GM21717 (cell line): ENCODE data around the gene PARG.
A peak's percentile ranks its signal among the peaks of the same experiment; 100 is the strongest.
"Not testable (repeated sequence)": the region's sequence is repeated elsewhere in the genome, so short reads cannot be mapped to it uniquely, and the experiment has no call there.

ENCODE experiments used
- ATAC-seq: cut with Tn5 transposase; IDR thresholded peaks from one replicate; pipeline ENCODE4 v1.9.1; 2021; ENCODE audit warnings: mild to moderate bottlenecking, moderate library complexity; ENCODE audit not compliant: unreplicated experiment

PARG gene

GRCh38 chr10:49833168-49833567, 108.7 kb downstream of the PARG start:
- no peak for ATAC-seq

- ATAC-seq = no peak
These were observed 110.3 kb downstream of the PARG start for GRCh38 chr10:49831352-49832035.

GRCh38 chr10:49830846-49831245, 111.0 kb downstream of the PARG start:
- no peak for ATAC-seq

GRCh38 chr10:49830016-49830415, 111.8 kb downstream of the PARG start:
- ATAC-seq = no peak

GRCh38 chr10:49827297-49827696, 114.5 kb downstream of the PARG start:
- peak; percentile 58 for ATAC-seq

GRCh38 chr10:49819234-49819958, 122.4 kb downstream of the PARG start:
- no peak for ATAC-seq

- ATAC-seq = no peak
These were observed 124.0 kb downstream of the PARG start for GRCh38 chr10:49817845-49818244.

GRCh38 chr10:49803988-49804387, 137.8 kb downstream of the PARG start:
- no peak for ATAC-seq

- no peak for ATAC-seq
These were observed 143.6 kb downstream of the PARG start for GRCh38 chr10:49798275-49798674.

- no peak for ATAC-seq
These were observed 150.7 kb downstream of the PARG start for GRCh38 chr10:49791100-49791499.

GRCh38 chr10:49784681-49785080, 157.1 kb downstream of the PARG start:
- ATAC-seq = no peak

GRCh38 chr10:49783645-49784044, 158.2 kb downstream of the PARG start:
- ATAC-seq = no peak

- ATAC-seq = no peak
These were observed 160.6 kb downstream of the PARG start for GRCh38 chr10:49781247-49781646.

GRCh38 chr10:49778197-49778596, 163.6 kb downstream of the PARG start:
- ATAC-seq = no peak

GRCh38 chr10:49776851-49777250, 165.0 kb downstream of the PARG start:
- ATAC-seq = no peak

- no peak for ATAC-seq
These were observed 166.8 kb downstream of the PARG start for GRCh38 chr10:49775014-49775413.

GRCh38 chr10:49772944-49773343, 168.9 kb downstream of the PARG start:
- not testable (repeated sequence) for ATAC-seq

GRCh38 chr10:49771046-49771445, 170.8 kb downstream of the PARG start:
- not testable (repeated sequence) for ATAC-seq

GRCh38 chr10:49769692-49770091, 172.1 kb downstream of the PARG start:
- ATAC-seq = no peak

- ATAC-seq = no peak
These were observed 173.1 kb downstream of the PARG start for GRCh38 chr10:49768731-49769130.

- ATAC-seq = no peak
These were observed 173.5 kb downstream of the PARG start for GRCh38 chr10:49768329-49768728.
